HG02759 (cell line): ENCODE measurements around the gene FAM120B.

Source experiments
- ATAC-seq: cut with Tn5 transposase; IDR thresholded peaks from one replicate; pipeline ENCODE4 v1.9.1; 2021; ENCODE audit warnings: mild to moderate bottlenecking, moderate library complexity; ENCODE audit not compliant: unreplicated experiment

Gene FAM120B

GRCh38 chr6:170438402-170438753, 131.8 kb downstream of the FAM120B start:
- peak; percentile 99 for ATAC-seq

GRCh38 chr6:170438861-170439260, 132.3 kb downstream of the FAM120B start:
- no peak for ATAC-seq

- ATAC-seq, result no peak
These were observed 133.1 kb downstream of the FAM120B start for GRCh38 chr6:170439366-170440361.

- ATAC-seq, result no peak
These were observed 133.9 kb downstream of the FAM120B start for GRCh38 chr6:170440437-170440836.

- ATAC-seq, result no peak
These were observed 134.8 kb downstream of the FAM120B start for GRCh38 chr6:170441316-170441715.

GRCh38 chr6:170442596-170442995, 136.0 kb downstream of the FAM120B start:
- no peak for ATAC-seq

GRCh38 chr6:170443151-170443662, 136.6 kb downstream of the FAM120B start:
- ATAC-seq, result no peak

- ATAC-seq, result no peak
These were observed 137.6 kb downstream of the FAM120B start for GRCh38 chr6:170444056-170444591.

- ATAC-seq, result no peak
These were observed 138.3 kb downstream of the FAM120B start for GRCh38 chr6:170444811-170445211.

- no peak for ATAC-seq
These were observed 138.9 kb downstream of the FAM120B start for GRCh38 chr6:170445487-170445886.

- no peak for ATAC-seq
These were observed 139.4 kb downstream of the FAM120B start for GRCh38 chr6:170445971-170446370.

GRCh38 chr6:170446841-170447560, 140.4 kb downstream of the FAM120B start:
- ATAC-seq, result no peak

- no peak for ATAC-seq
These were observed 141.0 kb downstream of the FAM120B start for GRCh38 chr6:170447561-170447930.

GRCh38 chr6:170448317-170448716, 141.8 kb downstream of the FAM120B start:
- no peak for ATAC-seq

GRCh38 chr6:170448751-170449630, 142.4 kb downstream of the FAM120B start:
- ATAC-seq, result no peak

GRCh38 chr6:170449835-170450753, 143.5 kb downstream of the FAM120B start:
- no peak for ATAC-seq

GRCh38 chr6:170450916-170451761, 144.6 kb downstream of the FAM120B start:
- no peak for ATAC-seq
